Trophoblast cell (in vitro differentiated cells and primary cell): Measurements from ENCODE around the gene CUL3.

Experiments used
- DNase-seq, 2 donors: peaks; one replicate each; pipeline ENCODE4 v3.0.0-alpha.2; 2016
- H2AFZ ChIP-seq: 2 replicates; pipeline ENCODE4 v1.6.1; 2013; ENCODE audit warnings: low read length, moderate library complexity, mild to moderate bottlenecking; ENCODE audit not compliant: insufficient read depth, poor library complexity
- H2AK5ac ChIP-seq: 2 replicates; pipeline ENCODE4 v1.6.1; 2013; ENCODE audit warnings: mild to moderate bottlenecking, low read length
- H2BK120ac ChIP-seq: 2 replicates; pipeline ENCODE4 v1.6.1; 2013; ENCODE audit warnings: low read length, mild to moderate bottlenecking, moderate library complexity; ENCODE audit not compliant: insufficient read depth, poor library complexity
- H2BK12ac ChIP-seq: 2 replicates; pipeline ENCODE4 v1.6.1; 2013; ENCODE audit warnings: mild to moderate bottlenecking, low read length, moderate library complexity
- H2BK5ac ChIP-seq: 2 replicates; pipeline ENCODE4 v1.6.1; 2013; ENCODE audit warnings: low read length, low read depth, moderate library complexity, mild to moderate bottlenecking; ENCODE audit not compliant: poor library complexity
- H3K14ac ChIP-seq: 2 replicates; pipeline ENCODE4 v1.6.1; 2013; ENCODE audit warnings: mild to moderate bottlenecking, low read length
- H3K18ac ChIP-seq: 2 replicates; pipeline ENCODE4 v1.6.1; 2013; ENCODE audit warnings: mild to moderate bottlenecking, low read length
- H3K23ac ChIP-seq: 2 replicates; pipeline ENCODE4 v1.6.1; 2013; ENCODE audit warnings: low read length
- H3K27ac ChIP-seq: 2 replicates; pipeline ENCODE4 v1.5.1; 2013; ENCODE audit warnings: low read depth, mild to moderate bottlenecking, inconsistent platforms, low read length, moderate library complexity
- H3K27me3 ChIP-seq: 2 replicates; pipeline ENCODE4 v1.6.1; 2013; ENCODE audit warnings: inconsistent platforms, mild to moderate bottlenecking, low read length, moderate library complexity; ENCODE audit not compliant: insufficient read depth
- H3K36me3 ChIP-seq, 2 experiments: 1 replicate in 1 of 2; 2 replicates in 1 of 2; pipeline ENCODE4 v1.6.1; 2013; ENCODE audit warnings: low read length in 2 of 2, mild to moderate bottlenecking in 2 of 2, moderate library complexity in 1 of 2; ENCODE audit not compliant: insufficient read depth in 2 of 2, control insufficient read depth in 1 of 2
- H3K4ac ChIP-seq: 2 replicates; pipeline ENCODE4 v1.6.1; 2013; ENCODE audit warnings: low read depth, mild to moderate bottlenecking, low read length, moderate library complexity
- H3K4me1 ChIP-seq, 2 experiments: 1 replicate in 1 of 2; 2 replicates in 1 of 2; pipeline ENCODE4 v1.6.1; 2013; ENCODE audit warnings: low read length in 2 of 2, mild to moderate bottlenecking in 2 of 2, moderate library complexity in 1 of 2; ENCODE audit not compliant: insufficient read depth in 2 of 2, control insufficient read depth in 1 of 2
- H3K4me2 ChIP-seq: 2 replicates; pipeline ENCODE4 v1.6.1; 2013; ENCODE audit warnings: inconsistent platforms, mild to moderate bottlenecking, low read length, moderate library complexity
- H3K4me3 ChIP-seq: 2 replicates; pipeline ENCODE4 v1.5.1; 2013; ENCODE audit warnings: mild to moderate bottlenecking, low read depth, low read length, inconsistent platforms
- H3K79me1 ChIP-seq: one replicate; pipeline ENCODE4 v1.6.1; 2013; ENCODE audit warnings: low read length
- H3K79me2 ChIP-seq: 2 replicates; pipeline ENCODE4 v1.6.1; 2013; ENCODE audit warnings: low read length, mild to moderate bottlenecking; ENCODE audit not compliant: control insufficient read depth, insufficient read depth, poor library complexity
- H3K9ac ChIP-seq: 2 replicates; pipeline ENCODE4 v1.6.1; 2013; ENCODE audit warnings: mild to moderate bottlenecking, low read length
- H3K9me3 ChIP-seq: 2 replicates; pipeline ENCODE4 v1.6.1; 2013; ENCODE audit warnings: low read depth, mild to moderate bottlenecking, control low read depth, inconsistent platforms, low read length; ENCODE audit not compliant: insufficient read depth
- H4K12ac ChIP-seq: 2 replicates; pipeline ENCODE4 v1.6.1; 2013; ENCODE audit warnings: low read depth, mild to moderate bottlenecking, low read length, moderate library complexity
- H4K8ac ChIP-seq: 2 replicates; pipeline ENCODE4 v1.6.1; 2013; ENCODE audit warnings: low read depth, mild to moderate bottlenecking, low read length, moderate library complexity
- H4K91ac ChIP-seq: one replicate; pipeline ENCODE4 v1.6.1; 2013; ENCODE audit warnings: low read depth, mild to moderate bottlenecking, low read length, moderate library complexity
- WGBS: extraction: QIAGEN DNeasy Blood & Tissue Kit; methylation state at CpG from one replicate; pipeline ENCODE4 v1.1.7; 2013; ENCODE audit warnings: missing lambda C conversion rate; ENCODE audit not compliant: insufficient read length, insufficient coverage; ENCODE audit errors: extremely low coverage; 5-methylcytosine and 5-hydroxymethylcytosine counted together

Gene CUL3

GRCh38 chr2:224569654-224570053 lies 15.5 kb downstream of the CUL3 start:
- Histone ChIP-seq H2AFZ (no peak overlapping the region), H3K18ac (no peak overlapping the region), H3K4me2 (no peak overlapping the region), H2AK5ac (no peak overlapping the region), H4K12ac (no peak overlapping the region), H3K23ac (no peak overlapping the region), H3K9ac (no peak overlapping the region), H3K14ac (no peak overlapping the region), H3K27ac (no peak overlapping the region), H3K79me1 (no peaks in the 10 kb centered on the region), H3K4me3 (no peak overlapping the region), H2BK12ac (no peak overlapping the region), H3K4me1 (peaks cover 0 to 2% of the 10 kb centered on the region in 2 experiments), H2BK120ac (no peak overlapping the region), H3K27me3 (no peaks in the 10 kb centered on the region), H4K91ac (no peak overlapping the region), H2BK5ac (no peak overlapping the region), H3K9me3 (no peaks in the 10 kb centered on the region), H3K36me3 (peaks cover 0 to 2% of the 10 kb centered on the region in 2 experiments), H3K4ac (no peak overlapping the region), H3K79me2 (peaks cover 5% of the 10 kb centered on the region), H4K8ac (no peak overlapping the region)
- no peak for DNase-seq

- Histone ChIP-seq H3K4me1 (no peaks in the 10 kb centered on the region), H2BK120ac (no peak overlapping the region), H3K36me3 (peaks cover 0 to 2% of the 10 kb centered on the region in 2 experiments), H4K91ac (no peak overlapping the region), H3K27ac (no peak overlapping the region), H3K79me2 (peaks cover 7% of the 10 kb centered on the region), H3K4ac (peak overlapping the region; percentile 85), H3K4me2 (no peak overlapping the region), H3K27me3 (no peaks in the 10 kb centered on the region), H2AK5ac (no peak overlapping the region), H3K23ac (no peak overlapping the region), H2BK12ac (no peak overlapping the region), H2BK5ac (no peak overlapping the region), H3K4me3 (no peak overlapping the region), H4K12ac (no peak overlapping the region), H3K18ac (no peak overlapping the region), H3K14ac (no peak overlapping the region), H3K9ac (no peak overlapping the region), H2AFZ (no peak overlapping the region), H3K79me1 (no peaks in the 10 kb centered on the region), H4K8ac (no peak overlapping the region), H3K9me3 (no peaks in the 10 kb centered on the region)
- no peak for DNase-seq
- no CpG with 5 or more reads among the region's 4 CpGs for WGBS
Measured at GRCh38 chr2:224565452-224566035, 19.6 kb downstream of the CUL3 start.

GRCh38 chr2:224563537-224563936 lies 21.6 kb downstream of the CUL3 start:
- Histone ChIP-seq H3K79me1 (no peaks in the 10 kb centered on the region), H3K23ac (no peak overlapping the region), H4K8ac (no peak overlapping the region), H3K4me1 (no peaks in the 10 kb centered on the region), H2BK120ac (no peak overlapping the region), H2BK5ac (no peak overlapping the region), H3K4me2 (no peak overlapping the region), H3K27me3 (no peaks in the 10 kb centered on the region), H3K14ac (no peak overlapping the region), H3K18ac (no peak overlapping the region), H3K9ac (no peak overlapping the region), H3K4me3 (no peak overlapping the region), H3K27ac (no peak overlapping the region), H3K9me3 (no peaks in the 10 kb centered on the region), H3K36me3 (peaks cover 0 to 2% of the 10 kb centered on the region in 2 experiments), H2AK5ac (no peak overlapping the region), H4K91ac (no peak overlapping the region), H2AFZ (no peak overlapping the region), H3K79me2 (peaks cover 7% of the 10 kb centered on the region), H2BK12ac (no peak overlapping the region), H3K4ac (no peak overlapping the region), H4K12ac (no peak overlapping the region)
- DNase-seq = no peak

GRCh38 chr2:224562831-224563230 lies 22.3 kb downstream of the CUL3 start:
- Histone ChIP-seq H3K9ac (no peak overlapping the region), H3K4me3 (no peak overlapping the region), H3K4me1 (no peaks in the 10 kb centered on the region), H3K27me3 (no peaks in the 10 kb centered on the region), H3K79me2 (peaks cover 7% of the 10 kb centered on the region), H4K12ac (no peak overlapping the region), H3K9me3 (no peaks in the 10 kb centered on the region), H4K91ac (no peak overlapping the region), H4K8ac (no peak overlapping the region), H2BK5ac (no peak overlapping the region), H3K27ac (no peak overlapping the region), H3K14ac (no peak overlapping the region), H2BK12ac (no peak overlapping the region), H3K23ac (no peak overlapping the region), H2AFZ (no peak overlapping the region), H3K18ac (no peak overlapping the region), H2BK120ac (no peak overlapping the region), H2AK5ac (no peak overlapping the region), H3K79me1 (no peaks in the 10 kb centered on the region), H3K4ac (peak overlapping the region; percentile 52), H3K4me2 (no peak overlapping the region), H3K36me3 (peaks cover 0 to 2% of the 10 kb centered on the region in 2 experiments)
- DNase-seq = no peak
- no CpG with 5 or more reads among the region's 4 CpGs for WGBS
